GM18867 (cell line): Measurements from ENCODE around the gene MAP3K20.
"Not testable (repeated sequence)": the region's sequence is repeated elsewhere in the genome, so short reads cannot be mapped to it uniquely, and the experiment has no call there.

ENCODE experiments used
- ATAC-seq: cut with Tn5 transposase; IDR thresholded peaks from one replicate; pipeline ENCODE4 v1.9.1; 2021; ENCODE audit warnings: mild to moderate bottlenecking, moderate library complexity; ENCODE audit not compliant: unreplicated experiment

Gene MAP3K20

DNA sequence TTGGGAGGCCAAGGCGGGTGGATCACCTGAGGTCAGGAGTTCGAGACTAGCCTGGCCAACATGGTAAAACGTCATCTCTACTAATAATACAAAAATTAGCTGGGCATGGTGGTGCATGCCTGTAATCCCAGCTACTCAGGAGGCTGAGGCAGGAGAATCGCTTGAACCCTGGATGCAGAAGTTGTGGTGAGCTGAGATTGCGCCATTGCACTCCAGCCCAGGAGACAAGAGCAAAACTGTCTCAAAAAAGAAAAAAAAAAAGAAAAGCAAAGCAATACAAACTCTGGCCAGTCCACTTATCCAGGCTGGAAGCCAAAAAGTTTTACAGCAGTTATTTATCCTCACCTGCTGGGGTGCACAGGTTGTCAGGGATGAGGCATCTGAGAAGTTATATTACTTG lies 186.7 kb downstream of the MAP3K20 start:
- ATAC-seq = not testable (repeated sequence)

DNA sequence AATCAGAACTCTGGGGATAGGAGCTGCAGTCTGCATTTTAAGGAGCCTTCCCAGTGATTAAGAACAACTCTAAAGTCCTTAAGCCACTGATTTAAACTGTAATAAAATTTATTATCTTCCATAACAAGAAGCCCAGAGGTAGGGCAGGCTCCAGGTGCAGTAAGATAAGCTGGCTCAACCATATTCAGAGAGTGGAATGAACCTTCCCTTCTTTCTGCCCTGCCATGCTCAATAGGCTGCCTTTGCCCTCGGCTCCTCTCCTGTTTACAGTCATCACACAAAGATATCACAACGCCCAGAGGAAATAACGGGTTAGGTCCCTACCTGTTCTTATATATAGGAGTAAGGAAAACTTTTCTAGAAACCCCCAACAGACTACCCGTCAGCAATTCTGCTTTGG lies 188.5 kb downstream of the MAP3K20 start:
- no peak for ATAC-seq

DNA sequence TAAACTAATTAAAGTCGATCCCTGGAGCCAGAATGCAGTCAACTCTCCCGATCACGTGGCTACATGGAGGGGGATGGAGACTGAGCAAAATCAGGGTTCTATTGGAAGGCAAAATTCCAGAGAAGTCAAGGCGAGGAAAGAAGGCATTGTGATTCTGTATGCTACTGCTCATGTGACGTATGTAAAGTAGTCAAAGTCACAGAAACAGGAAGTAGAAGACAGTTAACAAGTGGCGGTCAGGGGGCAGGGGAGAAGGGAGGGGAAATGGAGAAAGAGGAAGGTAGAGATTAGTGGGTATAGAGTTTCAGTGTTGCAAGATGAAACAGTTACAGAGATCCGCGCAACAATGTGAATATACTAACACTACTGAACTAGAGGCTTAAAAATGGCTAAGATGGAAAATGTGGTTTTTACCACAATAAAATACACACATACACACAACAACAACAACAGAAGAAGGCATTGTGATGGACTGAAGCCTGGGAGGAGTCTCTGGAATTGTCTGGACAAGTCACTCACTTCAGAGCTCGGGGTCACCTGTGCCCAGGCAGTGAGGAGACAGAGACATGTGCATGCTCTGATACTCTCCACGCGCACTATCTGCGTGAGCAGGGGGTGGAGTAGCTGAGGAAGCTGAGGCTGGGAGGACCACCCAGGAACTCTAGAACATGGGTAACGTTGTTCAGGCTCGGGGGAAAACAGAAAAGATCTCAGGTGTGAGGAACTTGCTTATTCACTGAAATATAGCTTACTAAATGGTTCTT lies 189.1 kb downstream of the MAP3K20 start:
- ATAC-seq = peak; percentile 99

DNA sequence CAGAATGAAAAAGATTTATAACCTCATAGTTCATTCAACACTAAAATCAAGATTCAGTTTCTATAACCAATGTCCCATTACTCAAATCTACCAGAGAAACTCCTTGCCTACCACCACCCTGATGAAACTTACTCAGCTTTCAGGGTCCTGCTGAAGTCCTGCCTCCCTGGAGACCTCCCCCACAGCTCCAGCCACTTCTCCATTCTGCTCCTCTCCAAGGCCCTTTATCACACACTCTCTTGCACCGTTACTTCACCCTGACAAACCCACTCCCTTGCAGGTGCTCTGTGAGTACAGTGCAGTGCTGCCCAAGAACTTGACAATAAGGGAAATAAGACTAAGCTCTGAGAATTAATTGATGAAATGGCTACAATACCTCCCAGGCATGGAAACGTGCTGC lies 195.5 kb downstream of the MAP3K20 start:
- ATAC-seq = no peak

DNA sequence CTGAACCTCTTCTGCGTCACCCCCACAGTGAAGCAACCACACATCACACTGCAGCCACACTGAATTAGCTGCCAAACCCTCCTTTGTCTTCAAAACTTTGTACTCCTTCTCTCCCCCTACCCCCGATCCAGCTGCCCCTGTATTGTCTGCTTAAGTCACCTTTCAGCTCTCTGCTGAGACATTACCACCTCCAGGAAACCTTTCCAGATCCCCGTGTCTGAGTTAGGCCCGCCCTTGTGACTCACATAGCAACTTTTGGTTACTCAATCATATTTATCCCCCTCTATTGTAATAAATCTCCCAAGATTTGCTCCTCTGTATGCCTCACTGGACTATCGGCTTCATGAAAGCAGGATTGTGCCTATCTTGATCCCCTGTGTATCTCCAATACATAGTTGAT lies 196.2 kb downstream of the MAP3K20 start:
- no peak for ATAC-seq

DNA sequence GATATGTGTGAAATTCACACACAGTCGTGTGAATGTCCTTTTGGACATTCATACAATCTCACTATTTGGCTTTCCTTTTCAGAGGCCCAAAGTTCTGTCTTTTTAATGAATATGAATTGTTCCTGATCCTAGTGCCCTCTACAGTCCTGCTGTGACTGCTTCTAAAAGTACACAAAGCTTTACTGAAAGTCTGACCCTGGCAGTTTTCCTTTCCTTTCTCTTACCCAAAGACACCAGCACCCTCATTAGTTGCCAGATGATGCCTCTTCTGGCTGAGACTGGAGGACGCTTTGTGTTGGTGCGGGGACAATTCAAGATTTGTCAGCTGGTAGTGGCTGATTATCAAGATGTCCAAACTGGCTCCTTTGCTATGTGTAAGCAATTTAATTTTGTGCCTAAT lies 197.2 kb downstream of the MAP3K20 start:
- no peak for ATAC-seq

DNA sequence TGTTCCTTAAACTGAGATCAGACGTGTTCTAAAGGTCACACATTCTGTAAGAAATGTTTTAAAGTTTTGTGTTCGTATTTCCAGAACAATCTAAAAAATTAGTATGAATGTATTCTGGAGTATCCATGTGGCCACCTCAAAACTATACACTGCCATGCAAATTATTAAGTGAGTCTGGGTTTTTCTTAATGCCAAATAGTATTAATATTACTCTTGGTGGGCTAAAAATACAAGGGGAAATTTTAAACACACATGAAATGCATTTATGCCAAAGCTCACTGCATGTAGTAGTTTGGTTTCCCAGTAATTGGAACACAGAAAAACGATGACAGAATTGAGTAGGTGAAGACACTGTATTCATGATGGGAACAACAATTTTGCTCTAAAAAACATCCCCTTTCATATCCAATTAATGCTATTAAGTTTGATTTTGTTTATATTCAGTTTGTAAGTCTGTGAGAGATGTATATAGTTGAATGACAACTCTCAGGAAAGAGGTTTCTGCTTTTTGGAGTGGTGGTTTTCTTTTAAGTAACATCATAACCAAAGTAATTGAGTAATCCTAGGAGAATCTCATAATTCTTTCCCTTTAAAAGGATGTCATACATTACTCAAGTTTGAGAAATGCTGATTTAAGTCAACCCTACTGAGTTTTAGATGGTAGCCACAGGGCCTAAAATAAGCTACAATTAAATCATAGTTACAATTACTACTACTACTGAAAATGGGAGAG lies 203.3 kb downstream of the MAP3K20 start:
- no peak for ATAC-seq

DNA sequence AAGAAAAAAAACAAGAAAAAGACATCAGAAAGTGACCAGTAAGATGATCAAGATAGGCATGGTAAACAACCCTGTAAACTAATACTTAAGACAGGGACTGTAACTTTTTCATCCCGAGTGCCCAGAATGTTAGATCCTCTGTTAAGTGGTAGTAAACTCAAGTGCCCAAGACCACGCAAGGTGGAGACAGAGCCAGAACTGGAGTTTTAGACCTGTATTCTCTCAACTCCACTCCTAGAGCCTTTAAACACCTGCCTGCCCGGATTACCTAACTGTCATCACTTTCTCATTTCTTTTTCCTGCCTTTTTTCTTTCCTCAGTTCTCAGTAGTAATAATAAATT lies 203.9 kb downstream of the MAP3K20 start:
- no peak for ATAC-seq

DNA sequence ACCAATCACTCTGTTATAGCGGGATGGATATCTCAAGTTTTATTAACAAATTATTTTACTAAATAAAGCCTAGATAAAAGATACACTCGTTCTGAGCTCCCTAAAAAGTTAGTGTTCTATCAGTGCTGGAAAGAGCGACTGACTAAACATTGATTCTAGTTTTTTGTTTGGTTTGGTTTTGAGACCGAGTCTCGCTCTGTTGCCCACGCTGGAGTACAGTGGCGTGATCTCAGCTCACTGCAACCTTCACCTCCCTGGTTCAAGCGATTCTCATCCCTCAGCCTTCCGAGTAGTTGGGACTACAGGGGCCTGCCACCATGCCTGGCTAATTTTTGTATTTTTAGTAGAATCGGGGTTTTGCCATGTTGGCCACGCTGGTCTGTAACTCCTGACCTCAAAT lies 205.2 kb downstream of the MAP3K20 start:
- no peak for ATAC-seq

DNA sequence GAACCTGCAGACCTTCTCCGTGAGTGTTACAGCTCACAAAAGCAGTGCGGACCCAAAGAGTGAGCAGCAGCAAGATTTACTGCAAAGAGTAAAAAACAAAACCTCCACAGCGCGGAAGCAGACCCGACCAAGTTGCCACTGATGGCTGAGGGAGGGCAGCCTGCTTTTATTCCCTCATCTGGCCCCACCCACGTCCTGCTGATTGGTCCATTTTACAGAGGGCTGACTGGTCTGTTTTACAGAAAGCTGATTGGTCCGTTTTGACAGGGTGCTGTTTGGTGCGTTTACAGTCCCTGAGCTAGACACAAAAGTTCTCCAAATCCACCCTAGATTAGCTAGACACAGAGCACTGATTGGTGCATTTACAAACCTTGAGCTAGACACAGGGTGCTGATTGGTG lies 206.3 kb downstream of the MAP3K20 start:
- ATAC-seq = not testable (repeated sequence)

DNA sequence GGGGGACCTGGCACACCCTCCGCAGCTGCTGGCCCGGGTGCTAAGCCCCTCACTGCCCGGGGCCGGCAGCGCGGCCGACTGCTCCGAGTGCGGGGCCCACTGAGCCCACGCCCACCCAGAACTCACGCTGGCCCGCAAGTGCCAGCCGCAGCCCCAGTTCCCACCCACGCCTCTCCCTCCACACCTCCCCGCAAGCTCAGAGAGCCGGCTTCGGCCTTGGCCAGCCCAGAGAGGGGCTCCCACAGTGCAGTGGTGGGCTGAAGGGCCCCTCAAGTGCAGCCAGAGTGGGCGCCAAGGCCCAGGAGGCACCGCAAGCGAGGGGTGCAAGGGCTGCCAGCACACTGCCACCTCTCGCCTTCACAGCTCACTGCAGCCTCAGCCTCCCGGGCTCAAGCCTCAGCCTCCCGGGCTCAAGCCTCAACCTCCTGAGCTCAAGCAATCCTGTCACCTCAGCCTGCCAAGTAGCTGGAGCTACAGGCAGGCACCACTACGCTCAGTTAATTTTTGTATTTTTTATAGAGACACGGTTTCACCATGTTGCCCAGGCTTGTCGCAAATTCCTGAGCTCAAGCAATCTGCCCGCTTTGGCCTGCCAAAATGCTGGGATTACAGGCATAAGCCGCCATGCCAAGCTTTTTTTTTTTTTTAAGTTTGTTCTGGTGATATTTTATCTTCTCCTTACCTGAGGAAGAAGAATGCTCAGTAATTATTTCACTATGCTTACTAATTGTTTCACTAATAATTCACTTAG lies 207.3 kb downstream of the MAP3K20 start:
- ATAC-seq = no peak

DNA sequence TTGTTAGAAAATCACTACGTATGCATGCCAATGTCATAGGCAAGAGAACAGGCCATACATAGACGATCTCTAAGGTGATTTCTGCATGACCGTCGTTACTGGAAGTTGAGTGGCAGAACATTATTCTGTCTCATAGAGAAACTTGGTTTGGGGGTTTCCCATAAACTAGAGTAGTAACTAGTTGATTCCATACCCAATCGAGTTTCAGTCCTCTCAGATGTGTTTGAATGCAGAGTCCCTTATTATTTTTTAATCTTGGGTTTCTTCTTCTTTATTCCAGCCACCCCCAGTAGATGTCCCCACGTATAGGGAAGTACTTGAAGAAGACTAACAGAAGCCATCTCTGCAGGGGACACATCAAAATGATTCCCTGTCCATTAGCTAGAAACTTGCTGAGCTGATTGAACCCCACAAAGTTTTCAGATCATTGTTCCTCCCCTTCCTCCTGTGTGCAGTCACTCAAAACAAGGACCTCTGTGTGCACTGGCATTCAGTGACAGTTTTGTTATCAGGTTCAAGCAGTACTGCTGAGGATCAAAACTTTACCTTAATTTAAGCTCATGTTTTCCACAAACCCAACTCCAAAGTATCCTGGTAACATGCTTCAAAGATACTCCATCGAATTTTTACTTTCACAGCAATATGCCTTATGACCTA lies 210.6 kb downstream of the MAP3K20 start:
- no peak for ATAC-seq

DNA sequence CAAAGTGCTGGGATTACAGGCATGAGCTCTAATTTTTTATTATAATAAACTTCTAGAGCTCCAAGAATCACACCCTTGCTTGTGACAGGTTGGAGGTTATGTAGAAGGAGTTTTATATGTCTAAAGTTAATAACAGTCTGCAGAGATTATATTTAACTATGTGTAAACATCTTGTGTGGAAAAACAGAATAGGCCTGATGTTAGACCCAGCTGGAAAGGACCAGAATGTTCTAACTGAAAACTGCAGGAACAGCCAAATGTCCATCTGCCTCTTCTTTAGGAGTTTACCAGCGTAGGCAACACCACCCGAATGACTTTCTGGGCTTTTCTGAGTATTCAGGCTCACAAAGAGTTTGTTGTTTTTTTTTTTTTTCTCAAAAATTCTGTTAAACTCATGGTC lies 211.9 kb downstream of the MAP3K20 start:
- ATAC-seq = no peak

DNA sequence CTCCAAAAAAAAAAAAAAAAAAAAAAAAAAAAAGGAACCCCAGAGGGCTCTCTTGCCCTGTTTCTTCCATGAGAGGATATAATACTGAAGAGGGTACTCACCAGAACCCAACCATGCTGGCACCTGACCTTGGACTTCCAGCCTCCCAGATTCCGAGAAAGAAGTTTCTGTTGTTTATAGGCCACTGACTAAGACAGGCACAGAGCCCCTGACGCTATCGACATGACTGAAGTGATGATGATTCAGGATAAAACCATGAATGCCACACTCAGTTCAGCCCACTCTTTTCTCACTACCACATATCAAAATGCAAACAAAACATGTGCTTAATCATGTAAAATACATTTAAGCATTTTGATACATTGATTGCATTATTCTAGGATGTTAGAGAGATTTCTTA lies 212.9 kb downstream of the MAP3K20 start:
- ATAC-seq = no peak

DNA sequence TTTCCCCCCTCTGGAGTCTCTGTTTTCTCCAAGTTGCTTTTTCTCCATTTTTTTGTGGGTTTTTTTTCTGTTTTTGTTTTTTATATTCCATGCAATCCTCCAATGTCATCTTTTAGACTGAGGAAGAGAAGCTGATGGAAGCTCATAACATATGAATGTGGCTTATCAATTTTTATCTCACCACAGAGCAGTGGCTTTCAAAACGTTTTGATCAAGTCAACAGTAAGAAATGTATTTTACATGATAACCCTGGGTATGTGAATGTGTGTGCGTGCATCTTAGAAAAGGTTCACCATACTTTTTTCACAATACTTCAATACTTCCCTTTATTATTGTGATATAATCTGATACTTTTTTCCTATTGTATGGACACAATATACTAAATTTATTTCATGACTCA lies 214.4 kb downstream of the MAP3K20 start:
- no peak for ATAC-seq

DNA sequence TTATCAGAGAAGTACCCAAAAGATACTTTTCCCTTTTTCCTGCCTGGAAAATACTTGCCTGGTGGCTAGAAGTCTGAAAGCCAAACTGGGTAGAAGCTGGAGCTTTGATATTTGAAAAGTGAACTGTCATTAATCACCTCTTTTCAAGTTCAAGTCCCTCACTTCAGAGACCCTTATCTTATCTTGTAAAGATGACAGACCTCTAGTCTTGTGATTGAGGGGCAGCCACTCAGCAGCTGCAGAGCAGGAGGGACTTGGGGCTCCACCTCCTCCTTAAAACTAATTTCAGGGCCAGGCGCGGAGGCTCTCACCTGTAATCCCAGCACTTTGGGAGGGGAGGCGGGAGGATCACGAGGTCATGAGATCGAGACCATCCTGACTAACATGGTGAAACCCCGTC lies 214.9 kb downstream of the MAP3K20 start:
- no peak for ATAC-seq

DNA sequence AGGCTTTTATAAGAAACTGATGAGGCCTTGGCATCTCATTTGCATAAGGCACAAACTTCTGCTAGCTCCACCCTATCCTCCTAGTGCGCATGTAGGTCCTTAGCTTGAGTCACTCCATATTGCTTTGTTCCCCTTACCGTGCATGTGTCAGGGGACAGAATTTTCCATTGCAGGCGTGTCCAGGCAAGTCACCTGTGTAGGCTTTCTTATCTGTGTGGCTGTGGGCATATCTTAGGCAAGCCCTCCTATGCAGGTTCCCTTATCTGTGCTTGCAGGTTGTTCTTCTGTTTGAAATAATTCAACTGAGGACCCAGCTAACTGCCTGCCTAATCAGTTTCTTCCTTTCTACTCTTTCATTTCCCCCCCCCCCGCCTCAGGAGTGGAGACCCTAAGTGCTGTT lies 215.8 kb downstream of the MAP3K20 start:
- no peak for ATAC-seq

DNA sequence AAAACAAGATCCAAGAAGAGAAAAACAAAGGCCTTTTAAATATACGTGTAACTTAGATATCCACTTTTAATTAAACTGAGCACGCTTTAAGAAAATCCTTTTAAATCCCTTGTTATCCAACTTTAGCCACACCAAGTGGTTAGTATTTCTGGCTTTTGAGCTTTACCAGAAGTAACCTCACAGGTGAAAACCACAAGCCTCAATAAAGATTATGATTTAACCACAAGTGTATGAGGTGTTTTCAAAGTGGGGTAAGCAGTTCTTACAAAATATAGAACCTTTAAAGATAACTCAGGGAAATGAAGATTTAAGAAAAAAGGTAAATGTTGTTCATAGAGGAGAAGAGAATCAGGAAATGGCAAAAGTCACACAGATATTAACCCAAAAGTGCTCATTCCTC lies 220.6 kb downstream of the MAP3K20 start:
- no peak for ATAC-seq

DNA sequence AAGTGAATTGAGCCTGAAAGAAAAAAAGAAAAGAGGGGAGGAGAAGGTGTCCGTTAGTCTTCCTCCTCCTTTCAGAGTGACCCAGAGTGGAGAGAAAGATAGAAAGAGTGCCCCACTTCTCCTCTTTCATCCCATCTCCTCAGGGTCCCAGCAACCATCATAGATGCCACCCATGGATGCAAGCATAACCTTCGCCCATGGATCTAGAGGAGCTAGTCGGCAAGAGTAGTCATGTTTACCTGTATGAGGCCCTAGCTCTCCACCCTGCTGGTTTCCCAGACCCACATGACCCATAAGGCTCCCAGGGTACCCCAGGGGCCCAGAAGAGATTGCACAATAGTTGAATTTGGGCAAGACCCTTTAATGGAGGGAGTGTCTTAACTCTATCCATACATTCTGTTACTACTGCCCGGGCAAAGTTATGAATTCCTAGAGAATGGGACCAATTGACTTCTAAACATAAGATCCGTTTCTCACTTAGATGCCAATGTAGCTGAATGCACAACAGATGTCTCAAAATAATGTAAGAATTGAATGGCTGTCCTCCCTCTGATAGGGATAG lies 223.0 kb downstream of the MAP3K20 start:
- no peak for ATAC-seq

DNA sequence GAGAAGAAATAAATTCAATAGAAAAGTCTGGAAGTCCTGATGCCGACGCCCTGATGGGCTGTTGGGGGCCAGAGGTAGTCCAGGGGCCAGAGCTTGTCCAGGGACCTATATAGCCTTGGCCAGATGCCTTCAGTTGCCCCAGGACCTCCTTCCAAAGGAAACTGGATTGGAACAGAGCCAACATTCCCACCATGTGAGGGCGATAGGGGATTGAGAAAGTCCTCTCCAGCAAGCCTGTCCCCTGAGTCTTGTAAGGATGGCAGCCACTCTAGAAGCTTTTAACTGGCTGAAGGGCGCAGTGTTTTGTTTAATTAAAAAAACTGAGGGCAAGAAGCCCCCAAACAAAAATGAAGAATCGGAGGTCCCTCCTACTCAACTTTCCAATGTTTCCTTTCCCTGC lies 224.1 kb downstream of the MAP3K20 start:
- no peak for ATAC-seq

DNA sequence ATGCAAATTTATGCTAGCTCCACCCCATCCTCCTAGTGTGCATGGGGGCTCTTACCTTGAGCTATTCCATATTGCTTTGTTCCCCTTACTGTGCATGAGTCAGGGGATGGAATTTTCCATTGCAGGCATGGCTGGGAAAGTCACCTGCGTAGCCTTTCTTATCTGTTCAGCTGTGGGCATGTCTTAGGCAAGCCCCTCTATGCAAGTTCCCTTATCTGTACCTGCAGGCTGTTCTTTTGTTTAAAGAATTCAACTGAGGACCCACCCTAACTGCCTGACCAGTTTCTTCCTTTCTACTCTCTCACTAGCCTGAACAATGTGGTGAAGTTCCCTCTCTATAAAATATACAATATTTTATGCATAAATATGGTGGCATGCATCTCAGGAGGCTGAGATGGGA lies 224.8 kb downstream of the MAP3K20 start:
- no peak for ATAC-seq
